GM18858 (cell line): Measurements from ENCODE around the gene RPS27L.
"Not testable (repeated sequence)": the region's sequence is repeated elsewhere in the genome, so short reads cannot be mapped to it uniquely, and the experiment has no call there.

Source experiments
- ATAC-seq: cut with Tn5 transposase; IDR thresholded peaks from one replicate; pipeline ENCODE4 v1.9.1; 2021; ENCODE audit not compliant: unreplicated experiment

The RPS27L gene

DNA sequence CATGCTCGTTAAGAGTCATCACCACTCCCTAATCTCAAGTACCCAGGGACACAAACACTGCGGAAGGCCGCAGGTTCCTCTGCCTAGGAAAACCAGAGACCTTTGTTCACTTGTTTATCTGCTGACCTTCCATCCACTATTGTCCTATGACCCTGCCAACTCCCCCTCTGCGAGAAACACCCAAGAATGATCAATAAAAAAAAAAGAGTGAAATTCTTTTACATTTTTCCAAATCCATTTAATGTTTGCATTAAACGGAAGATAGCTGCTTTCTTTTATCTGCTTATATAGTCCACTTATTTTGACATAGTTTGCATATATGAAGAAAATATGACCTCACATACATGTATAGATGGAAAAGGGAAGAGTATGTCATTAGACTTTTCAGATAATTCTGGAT, 57.7 kb downstream of the RPS27L start:
- ATAC-seq: not testable (repeated sequence)

DNA sequence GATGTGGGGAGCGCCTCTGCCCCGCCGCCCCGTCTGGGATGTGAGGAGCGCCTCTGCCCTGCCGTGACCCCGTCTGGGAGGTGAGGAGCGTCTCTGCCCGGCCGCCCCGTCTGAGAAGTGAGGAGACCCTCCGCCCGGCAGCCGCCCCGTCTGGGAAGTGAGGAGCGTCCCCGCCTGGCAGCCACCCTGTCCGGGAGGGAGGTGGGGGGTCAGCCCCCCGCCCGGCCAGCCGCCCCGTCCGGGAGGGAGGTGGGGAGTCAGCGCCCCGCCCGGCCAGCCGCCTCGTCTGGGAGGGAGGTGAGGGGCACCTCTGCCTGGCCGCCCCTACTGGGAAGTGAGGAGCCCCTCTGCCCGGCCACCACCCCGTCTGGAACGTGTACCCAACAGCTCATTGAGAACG, 58.4 kb downstream of the RPS27L start:
- ATAC-seq: not testable (repeated sequence)
